ENCODE data around the gene WASL.

- no peak for TF ChIP-seq CTCF (optimal IDR thresholded peaks at IDR 0.05 in 1 of 3, IDR thresholded peaks at IDR 0.05 in 1 of 3, conservative IDR thresholded peaks at IDR 0.05 in 1 of 3; ENCODE audit: extremely low read depth in 1 of 3, insufficient read depth in 2 of 3, low read length in 3 of 3)
- TF ChIP-seq EZH2 (IDR thresholded peaks at IDR 0.05; ENCODE audit: low read length): no peak
Measured at GRCh38 chr7:123784263-123784662, 35.5 kb upstream of the WASL start.
